Retinal pigment epithelial cell (primary cell): ENCODE measurements around the gene MBNL2.

Experiments used
- DNase-seq: peaks from one replicate; pipeline ENCODE4 v3.0.0-alpha.2; 2010; ENCODE audit warnings: low read depth
- H3K4me3 ChIP-seq: 2 replicates; pipeline ENCODE4 v1.5.1; 2011; ENCODE audit warnings: mild to moderate bottlenecking, low read length, control low read depth, moderate library complexity
- CTCF ChIP-seq: conservative IDR thresholded peaks from 2 replicates; pipeline ENCODE4 v1.5.1; 2011; ENCODE audit warnings: low read depth, low read length, control low read depth, inconsistent platforms

The MBNL2 gene

GRCh38 chr13:97243915-97244781, 22.0 kb downstream of the MBNL2 start:
- no peak overlapping the region for H3K4me3 ChIP-seq

GRCh38 chr13:97245011-97245410, 22.9 kb downstream of the MBNL2 start:
- no peak overlapping the region for H3K4me3 ChIP-seq
- TF ChIP-seq CTCF: no peak
- DNase-seq: no peak

More at GRCh38 chr13:97243915-97244781, 22.0 kb downstream of the MBNL2 start:
- DNase-seq: no peak
- no peak for TF ChIP-seq CTCF

GRCh38 chr13:97246596-97247158, 24.5 kb downstream of the MBNL2 start:
- TF ChIP-seq CTCF: no peak
- no peak overlapping the region for H3K4me3 ChIP-seq
- no peak for DNase-seq

- TF ChIP-seq CTCF: no peak
- H3K4me3 ChIP-seq: no peak overlapping the region
- no peak for DNase-seq
Observed at GRCh38 chr13:97248243-97248642, 26.1 kb downstream of the MBNL2 start.

GRCh38 chr13:97249093-97249795, 27.1 kb downstream of the MBNL2 start:
- no peak for DNase-seq
- TF ChIP-seq CTCF: no peak
- no peak overlapping the region for H3K4me3 ChIP-seq

DNA sequence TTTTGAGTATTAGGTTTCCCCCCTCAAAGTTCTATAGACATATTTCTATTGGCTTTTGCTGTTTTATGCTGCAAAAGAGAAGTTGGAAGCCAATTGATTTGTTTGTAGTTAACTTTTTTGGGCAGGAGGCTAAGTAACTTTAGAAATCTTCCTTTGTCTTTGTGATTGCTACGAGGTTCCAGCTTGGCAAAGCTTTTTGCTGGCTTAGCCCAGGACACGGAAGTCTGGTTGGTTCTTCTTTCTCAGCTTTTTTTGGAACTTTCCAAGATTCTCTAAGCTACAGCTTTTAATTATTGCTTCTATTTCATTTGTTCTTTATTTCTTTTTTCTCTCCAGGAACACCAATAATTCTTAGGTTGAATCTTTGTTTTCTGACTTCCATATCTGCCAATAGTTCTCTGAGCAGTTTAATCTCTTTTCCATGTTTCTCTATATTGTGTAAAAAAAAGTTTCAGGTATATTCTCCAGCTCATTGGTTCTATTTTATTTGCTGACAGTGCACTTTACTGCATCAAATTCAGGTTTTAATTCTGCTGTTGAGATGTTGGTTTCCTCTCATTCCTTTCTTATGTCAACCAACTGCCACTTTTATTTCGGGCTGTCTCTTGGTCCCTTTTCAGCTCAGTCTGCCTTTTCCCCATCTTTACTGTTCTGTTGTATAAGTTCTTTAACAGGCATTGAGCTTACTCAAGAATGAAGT, 27.8 kb downstream of the MBNL2 start:
- no peak for TF ChIP-seq CTCF
- DNase-seq: no peak
- no peak overlapping the region for H3K4me3 ChIP-seq
